ENCODE results near the gene ARHGAP19. TPM values are rescaled to one million over a fixed set of nuclear protein-coding genes. Genes with fewer than 3 reads are reported as not detected.

Gene ARHGAP19
- total and polyA plus RNA-seq, 2 of the 8 experiments (the other 6 are each of a cell fraction or from before 2014, with no cell fraction given), result 13.3 to 32.1 TPM

GRCh38 chr10:97312897-97313296 lies 20.5 kb upstream of the ARHGAP19 start:
- Histone ChIP-seq H3K23me2 (ENCODE audit: low read depth, low read length) (no peaks in the 10 kb centered on the region), H4K91ac (replicated peaks; ENCODE audit: insufficient read length, low read length) (no peak overlapping the region), H3K56ac (replicated peaks; ENCODE audit: insufficient read length, low read depth, low read length) (no peak overlapping the region), H3K36me3 (ENCODE audit: control insufficient read depth in 2 of 4, insufficient read depth in 4 of 4, low read length in 3 of 4) (no peaks in the 10 kb centered on the region), H2AK5ac (ENCODE audit: low read depth, low read length) (no peak overlapping the region), H4K8ac (ENCODE audit: extremely low read depth, insufficient read depth, low read length) (no peak overlapping the region), H2BK120ac (replicated peaks; ENCODE audit: low read depth, low read length) (no peak overlapping the region), H4K5ac (ENCODE audit: insufficient read length, low read depth, low read length) (no peak overlapping the region), H3K27ac (ENCODE audit: low read depth, low read length) (no peak overlapping the region), H3K23ac (ENCODE audit: insufficient read length) (no peak overlapping the region), H3K27me3 (replicated peaks in 1 of 4; ENCODE audit: control insufficient read depth in 3 of 4, extremely low read depth in 1 of 4, insufficient read depth in 3 of 4, low read length in 3 of 4) (no peaks in the 10 kb centered on the region; a peak in 3 of 7 replicates), H3K79me2 (ENCODE audit: control insufficient read depth in 1 of 2, insufficient read depth in 2 of 2, low read length in 2 of 2) (no peaks in the 10 kb centered on the region), H2AFZ (ENCODE audit: low read length) (no peak overlapping the region), H3K9me3 (ENCODE audit: insufficient read depth in 2 of 2, low read depth in 1 of 2, low read length in 1 of 2) (no peaks in the 10 kb centered on the region), H2BK20ac (ENCODE audit: low read length) (no peak overlapping the region), H3K18ac (ENCODE audit: extremely low read depth, low read length) (no peak overlapping the region), H3K4me3 (ENCODE audit: extremely low read depth in 1 of 4, insufficient read depth in 2 of 4, low read depth in 3 of 4, low read length in 4 of 4) (no peak overlapping the region), H3K9ac (replicated peaks in 1 of 4; ENCODE audit: extremely low read depth in 1 of 4, low read depth in 3 of 4, low read length in 3 of 4) (no peak overlapping the region), H3K4me1 (replicated peaks in 1 of 4; ENCODE audit: control insufficient read depth in 3 of 4, insufficient read depth in 4 of 4, low read length in 3 of 4) (no peaks in the 10 kb centered on the region), H3K79me1 (ENCODE audit: low read depth, low read length) (no peaks in the 10 kb centered on the region), H2BK12ac (ENCODE audit: low read depth, low read length) (no peak overlapping the region), H2BK5ac (ENCODE audit: low read depth, low read length) (no peak overlapping the region), H3K14ac (ENCODE audit: insufficient read length) (no peak overlapping the region), H3K4me2 (ENCODE audit: insufficient read depth in 1 of 2, low read depth in 2 of 2, low read length in 2 of 2) (no peak overlapping the region), H3K4ac (replicated peaks; ENCODE audit: insufficient read length, low read depth, low read length) (no peak overlapping the region), H2BK15ac (ENCODE audit: low read length) (no peak overlapping the region), H4K20me1 (replicated peaks in 1 of 2; ENCODE audit: control insufficient read depth in 1 of 2, insufficient read depth in 2 of 2, low read length in 2 of 2) (no peaks in the 10 kb centered on the region)
- ChIA-PET POLR2A (ENCODE audit: partially characterized antibody) (interaction anchor here (1.0 to 1.4 kb wide), 2 partner anchors 21 kb away, joined by 3 to 7 read pairs; partner anchors contain the start of gene ARHGAP19), CTCF (ENCODE audit: partially characterized antibody) (interaction anchor here (0.8 to 0.9 kb wide), 2 partner anchors 8 to 18 kb away, joined by 3 to 4 read pairs; no protein-coding TSS in a partner anchor)
- WGBS, 2 experiments (ENCODE audit: extremely low coverage in 1 of 2, insufficient coverage in 1 of 2, insufficient read length in 1 of 2, insufficient replicate concordance in 2 of 2, low coverage in 1 of 2, low lambda C conversion rate in 2 of 2, missing lambda C conversion rate in 1 of 2), result 95% methylated on average over 6 of the region's 6 CpGs; no CpG with 5 or more reads in 1 of the 2 experiments
- FAIRE-seq (no peak), DNase-seq (ENCODE audit: low read depth in 1 of 2, low spot score in 2 of 2) (no peak)
- TF ChIP-seq HDAC6 (IDR thresholded peaks at IDR 0.05; ENCODE audit: low read depth, low read length), result no peak
- TF ChIP-seq TCF12 (IDR thresholded peaks at IDR 0.05; ENCODE audit: low read depth, low read length), result no peak
- TF ChIP-seq KDM4A (IDR thresholded peaks at IDR 0.05; ENCODE audit: low read depth, low read length, severe bottlenecking), result no peak
- TF ChIP-seq TAF1 (IDR thresholded peaks at IDR 0.05; ENCODE audit: low read depth, low read length), result no peak
- TF ChIP-seq, protein P1, sequence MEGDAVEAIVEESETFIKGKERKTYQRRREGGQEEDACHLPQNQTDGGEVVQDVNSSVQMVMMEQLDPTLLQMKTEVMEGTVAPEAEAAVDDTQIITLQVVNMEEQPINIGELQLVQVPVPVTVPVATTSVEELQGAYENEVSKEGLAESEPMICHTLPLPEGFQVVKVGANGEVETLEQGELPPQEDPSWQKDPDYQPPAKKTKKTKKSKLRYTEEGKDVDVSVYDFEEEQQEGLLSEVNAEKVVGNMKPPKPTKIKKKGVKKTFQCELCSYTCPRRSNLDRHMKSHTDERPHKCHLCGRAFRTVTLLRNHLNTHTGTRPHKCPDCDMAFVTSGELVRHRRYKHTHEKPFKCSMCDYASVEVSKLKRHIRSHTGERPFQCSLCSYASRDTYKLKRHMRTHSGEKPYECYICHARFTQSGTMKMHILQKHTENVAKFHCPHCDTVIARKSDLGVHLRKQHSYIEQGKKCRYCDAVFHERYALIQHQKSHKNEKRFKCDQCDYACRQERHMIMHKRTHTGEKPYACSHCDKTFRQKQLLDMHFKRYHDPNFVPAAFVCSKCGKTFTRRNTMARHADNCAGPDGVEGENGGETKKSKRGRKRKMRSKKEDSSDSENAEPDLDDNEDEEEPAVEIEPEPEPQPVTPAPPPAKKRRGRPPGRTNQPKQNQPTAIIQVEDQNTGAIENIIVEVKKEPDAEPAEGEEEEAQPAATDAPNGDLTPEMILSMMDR (IDR thresholded peaks at IDR 0.05; ENCODE audit: control extremely low read depth in 1 of 3, insufficient read depth in 1 of 3, low read depth in 1 of 3, low read length in 3 of 3), result no peak
- TF ChIP-seq BACH1 (IDR thresholded peaks at IDR 0.05; ENCODE audit: low read length), result no peak
- TF ChIP-seq CBX5 (IDR thresholded peaks at IDR 0.05; ENCODE audit: low read depth, low read length), result no peak
- no peak for TF ChIP-seq POU5F1 (IDR thresholded peaks at IDR 0.05; ENCODE audit: low read depth, low read length)
- no peak for TF ChIP-seq GABPA (IDR thresholded peaks at IDR 0.05; ENCODE audit: borderline replicate concordance, insufficient read depth, low read length)
- no peak for TF ChIP-seq EP300 (IDR thresholded peaks at IDR 0.05; ENCODE audit: borderline replicate concordance in 1 of 2, low read depth in 2 of 2, low read length in 2 of 2)
- no peak for TF ChIP-seq FOSL1 (IDR thresholded peaks at IDR 0.05; ENCODE audit: insufficient read depth, low read depth, low read length)
- no peak for TF ChIP-seq KDM1A (IDR thresholded peaks at IDR 0.05; ENCODE audit: borderline replicate concordance, low read length)
